Measurements from ENCODE around the gene RBBP4. TPM values are rescaled to one million over a fixed set of nuclear protein-coding genes. Genes with fewer than 3 reads are reported as not detected.

RBBP4 gene
- total and polyA plus RNA-seq, 2 of the 13 experiments (the other 11 are each of a cell fraction or from before 2014, with no cell fraction given), result 64.4 to 166 TPM

DNA sequence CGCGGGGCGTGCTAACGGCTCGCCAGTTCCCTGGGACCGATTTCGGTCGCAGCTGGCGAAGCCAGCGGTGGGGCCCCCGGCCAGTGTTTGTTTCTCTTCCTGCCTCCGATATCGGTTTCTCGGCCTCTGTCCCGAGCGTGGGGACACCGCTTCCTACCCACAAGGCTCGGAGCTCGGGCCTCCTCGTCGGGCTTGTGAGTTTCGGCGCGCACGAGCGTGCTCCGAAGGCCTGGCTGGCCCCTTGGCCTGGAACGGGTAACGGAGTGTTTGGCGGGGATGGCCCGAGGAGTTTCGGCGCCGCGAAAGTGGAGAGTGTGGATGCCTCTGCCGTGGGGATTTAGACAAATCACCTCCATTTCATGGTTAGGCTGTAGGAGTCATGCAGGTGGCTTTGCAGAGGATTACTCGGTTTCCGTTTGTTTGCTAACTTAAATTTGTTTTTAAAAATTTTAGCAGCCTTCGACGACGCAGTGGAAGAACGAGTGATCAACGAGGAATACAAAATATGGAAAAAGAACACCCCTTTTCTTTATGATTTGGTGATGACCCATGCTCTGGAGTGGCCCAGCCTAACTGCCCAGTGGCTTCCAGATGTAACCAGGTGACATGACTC is 559 bp downstream of the RBBP4 start (continued):
- TF ChIP-seq ZBTB44 (CRISPR knock-in tag; IDR thresholded peaks at IDR 0.05) (no peak), MAF1 (CRISPR knock-in tag; IDR thresholded peaks at IDR 0.05; ENCODE audit: borderline replicate concordance) (no peak), ZFAT (CRISPR knock-in tag; conservative IDR thresholded peaks at IDR 0.05) (0 out of 2 replicates have a peak, but pooled peaks have one; percentile 14), ZIK1 (CRISPR knock-in tag; IDR thresholded peaks at IDR 0.05; ENCODE audit: borderline replicate concordance, low read depth) (no peak), NPAS2 (CRISPR knock-in tag; IDR thresholded peaks at IDR 0.05; ENCODE audit: borderline replicate concordance) (no peak), SRSF4 (IDR thresholded peaks at IDR 0.05; ENCODE audit: low read depth, low read length, poor library complexity, severe bottlenecking) (no peak), KLF12 (CRISPR knock-in tag; IDR thresholded peaks at IDR 0.05; ENCODE audit: borderline replicate concordance) (no peak; the same call in 1 of the 2 replicates), ZNF251 (CRISPR knock-in tag; IDR thresholded peaks at IDR 0.05) (no peak), ZMAT3 (CRISPR knock-in tag; conservative IDR thresholded peaks at IDR 0.05) (no peak), ZNF274 (CRISPR knock-in tag; IDR thresholded peaks at IDR 0.05) (no peak), UBTF (CRISPR knock-in tag; IDR thresholded peaks at IDR 0.05) (no peak; the same call in 1 of the 2 replicates), ZSCAN25 (CRISPR knock-in tag; IDR thresholded peaks at IDR 0.05) (no peak), GTF2F1 (IDR thresholded peaks at IDR 0.05; ENCODE audit: low read length) (no peak), TARDBP (CRISPR knock-in tag; IDR thresholded peaks at IDR 0.05) (no peak), HNRNPLL (IDR thresholded peaks at IDR 0.05; ENCODE audit: low read depth, low read length, poor library complexity, severe bottlenecking) (no peak)
- TF ChIP-seq, protein P1, sequence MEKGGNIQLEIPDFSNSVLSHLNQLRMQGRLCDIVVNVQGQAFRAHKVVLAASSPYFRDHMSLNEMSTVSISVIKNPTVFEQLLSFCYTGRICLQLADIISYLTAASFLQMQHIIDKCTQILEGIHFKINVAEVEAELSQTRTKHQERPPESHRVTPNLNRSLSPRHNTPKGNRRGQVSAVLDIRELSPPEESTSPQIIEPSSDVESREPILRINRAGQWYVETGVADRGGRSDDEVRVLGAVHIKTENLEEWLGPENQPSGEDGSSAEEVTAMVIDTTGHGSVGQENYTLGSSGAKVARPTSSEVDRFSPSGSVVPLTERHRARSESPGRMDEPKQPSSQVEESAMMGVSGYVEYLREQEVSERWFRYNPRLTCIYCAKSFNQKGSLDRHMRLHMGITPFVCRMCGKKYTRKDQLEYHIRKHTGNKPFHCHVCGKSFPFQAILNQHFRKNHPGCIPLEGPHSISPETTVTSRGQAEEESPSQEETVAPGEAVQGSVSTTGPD (CRISPR knock-in tag; IDR thresholded peaks at IDR 0.05), result no peak
- TF ChIP-seq, protein P2, sequence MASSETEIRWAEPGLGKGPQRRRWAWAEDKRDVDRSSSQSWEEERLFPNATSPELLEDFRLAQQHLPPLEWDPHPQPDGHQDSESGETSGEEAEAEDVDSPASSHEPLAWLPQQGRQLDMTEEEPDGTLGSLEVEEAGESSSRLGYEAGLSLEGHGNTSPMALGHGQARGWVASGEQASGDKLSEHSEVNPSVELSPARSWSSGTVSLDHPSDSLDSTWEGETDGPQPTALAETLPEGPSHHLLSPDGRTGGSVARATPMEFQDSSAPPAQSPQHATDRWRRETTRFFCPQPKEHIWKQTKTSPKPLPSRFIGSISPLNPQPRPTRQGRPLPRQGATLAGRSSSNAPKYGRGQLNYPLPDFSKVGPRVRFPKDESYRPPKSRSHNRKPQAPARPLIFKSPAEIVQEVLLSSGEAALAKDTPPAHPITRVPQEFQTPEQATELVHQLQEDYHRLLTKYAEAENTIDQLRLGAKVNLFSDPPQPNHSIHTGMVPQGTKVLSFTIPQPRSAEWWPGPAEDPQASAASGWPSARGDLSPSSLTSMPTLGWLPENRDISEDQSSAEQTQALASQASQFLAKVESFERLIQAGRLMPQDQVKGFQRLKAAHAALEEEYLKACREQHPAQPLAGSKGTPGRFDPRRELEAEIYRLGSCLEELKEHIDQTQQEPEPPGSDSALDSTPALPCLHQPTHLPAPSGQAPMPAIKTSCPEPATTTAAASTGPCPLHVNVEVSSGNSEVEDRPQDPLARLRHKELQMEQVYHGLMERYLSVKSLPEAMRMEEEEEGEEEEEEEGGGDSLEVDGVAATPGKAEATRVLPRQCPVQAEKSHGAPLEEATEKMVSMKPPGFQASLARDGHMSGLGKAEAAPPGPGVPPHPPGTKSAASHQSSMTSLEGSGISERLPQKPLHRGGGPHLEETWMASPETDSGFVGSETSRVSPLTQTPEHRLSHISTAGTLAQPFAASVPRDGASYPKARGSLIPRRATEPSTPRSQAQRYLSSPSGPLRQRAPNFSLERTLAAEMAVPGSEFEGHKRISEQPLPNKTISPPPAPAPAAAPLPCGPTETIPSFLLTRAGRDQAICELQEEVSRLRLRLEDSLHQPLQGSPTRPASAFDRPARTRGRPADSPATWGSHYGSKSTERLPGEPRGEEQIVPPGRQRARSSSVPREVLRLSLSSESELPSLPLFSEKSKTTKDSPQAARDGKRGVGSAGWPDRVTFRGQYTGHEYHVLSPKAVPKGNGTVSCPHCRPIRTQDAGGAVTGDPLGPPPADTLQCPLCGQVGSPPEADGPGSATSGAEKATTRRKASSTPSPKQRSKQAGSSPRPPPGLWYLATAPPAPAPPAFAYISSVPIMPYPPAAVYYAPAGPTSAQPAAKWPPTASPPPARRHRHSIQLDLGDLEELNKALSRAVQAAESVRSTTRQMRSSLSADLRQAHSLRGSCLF (CRISPR knock-in tag; IDR thresholded peaks at IDR 0.05; ENCODE audit: borderline replicate concordance), result no peak
- TF ChIP-seq, protein P3, sequence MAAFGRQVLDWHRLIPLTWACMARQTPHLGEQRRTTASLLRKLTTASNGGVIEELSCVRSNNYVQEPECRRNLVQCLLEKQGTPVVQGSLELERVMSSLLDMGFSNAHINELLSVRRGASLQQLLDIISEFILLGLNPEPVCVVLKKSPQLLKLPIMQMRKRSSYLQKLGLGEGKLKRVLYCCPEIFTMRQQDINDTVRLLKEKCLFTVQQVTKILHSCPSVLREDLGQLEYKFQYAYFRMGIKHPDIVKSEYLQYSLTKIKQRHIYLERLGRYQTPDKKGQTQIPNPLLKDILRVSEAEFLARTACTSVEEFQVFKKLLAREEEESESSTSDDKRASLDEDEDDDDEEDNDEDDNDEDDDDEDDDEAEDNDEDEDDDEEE (CRISPR knock-in tag; IDR thresholded peaks at IDR 0.05), result no peak
